ENCODE data around the gene CEP104.

CEP104 gene

GRCh38 chr1:3837685-3838084 is 19.3 kb downstream of the CEP104 start:
- DNase-seq (ENCODE audit: low read depth) = no peak
- no peak overlapping the region for H3K4me3 ChIP-seq (ENCODE audit: control insufficient read depth, low read depth, low read length)
- TF ChIP-seq CTCF (IDR thresholded peaks at IDR 0.05; ENCODE audit: control insufficient read depth, insufficient read depth, low read depth, low read length, missing control alignments) = no peak

- TF ChIP-seq CTCF (IDR thresholded peaks at IDR 0.05; ENCODE audit: control insufficient read depth, insufficient read depth, low read depth, low read length, missing control alignments) = no peak
- no peak overlapping the region for H3K4me3 ChIP-seq (ENCODE audit: control insufficient read depth, low read depth, low read length)
- DNase-seq (ENCODE audit: low read depth) = no peak
These were observed 19.8 kb downstream of the CEP104 start for GRCh38 chr1:3837200-3837599.

- H3K4me3 ChIP-seq (ENCODE audit: control insufficient read depth, low read depth, low read length) = no peak overlapping the region
- TF ChIP-seq CTCF (IDR thresholded peaks at IDR 0.05; ENCODE audit: control insufficient read depth, insufficient read depth, low read depth, low read length, missing control alignments) = no peak
- DNase-seq (ENCODE audit: low read depth) = no peak
These were observed 20.6 kb downstream of the CEP104 start for GRCh38 chr1:3836421-3836820.

- TF ChIP-seq CTCF (IDR thresholded peaks at IDR 0.05; ENCODE audit: control insufficient read depth, insufficient read depth, low read depth, low read length, missing control alignments) = no peak
- no peak for DNase-seq (ENCODE audit: low read depth)
- H3K4me3 ChIP-seq (ENCODE audit: control insufficient read depth, low read depth, low read length) = no peak overlapping the region
These were observed 22.3 kb downstream of the CEP104 start for GRCh38 chr1:3834701-3835100.

- no peak overlapping the region for H3K4me3 ChIP-seq (ENCODE audit: control insufficient read depth, low read depth, low read length)
- no peak for TF ChIP-seq CTCF (IDR thresholded peaks at IDR 0.05; ENCODE audit: control insufficient read depth, insufficient read depth, low read depth, low read length, missing control alignments)
- peak; percentile 18 for DNase-seq (ENCODE audit: low read depth)
These were observed 25.3 kb downstream of the CEP104 start for GRCh38 chr1:3831689-3832088.

- H3K4me3 ChIP-seq (ENCODE audit: control insufficient read depth, low read depth, low read length) = no peak overlapping the region
- DNase-seq (ENCODE audit: low read depth) = no peak
- no peak for TF ChIP-seq CTCF (IDR thresholded peaks at IDR 0.05; ENCODE audit: control insufficient read depth, insufficient read depth, low read depth, low read length, missing control alignments)
These were observed 28.6 kb downstream of the CEP104 start for GRCh38 chr1:3828391-3828790.

- TF ChIP-seq CTCF (IDR thresholded peaks at IDR 0.05; ENCODE audit: control insufficient read depth, insufficient read depth, low read depth, low read length, missing control alignments) = no peak
- H3K4me3 ChIP-seq (ENCODE audit: control insufficient read depth, low read depth, low read length) = no peak overlapping the region
- DNase-seq (ENCODE audit: low read depth) = no peak
These were observed 29.2 kb downstream of the CEP104 start for GRCh38 chr1:3827813-3828307.
